HepG2 (cell line): ENCODE measurements around the gene TMIGD2. TPM values are rescaled to one million over a fixed set of nuclear protein-coding genes. Genes with fewer than 3 reads are reported as not detected.

Experiments
- ATAC-seq: fragments of 200-7000 bp; cut with Tn5 transposase; 3 replicates; pipeline ENCODE4 v1.9.1; 2020; ENCODE audit warnings: mild to moderate bottlenecking, moderate library complexity
- BruUV-seq: library from RNA; stranded (reverse); fragments of 400-500 nt; replicated peaks from 2 replicates; lab custom pipeline; 2021; lab: Mats Ljungman, UMichigan
- CTCF ChIA-PET: fragments of 300-600 bp; formaldehyde crosslinking; extraction: SDS; loops from one replicate; lab custom pipeline; 2021; ENCODE audit warnings: low total read pairs, inconsistent platforms, low intra/inter-chr PET ratio; lab: Yijun Ruan, JAX
- POLR2A ChIA-PET: fragments of 350-600 bp; sonication (Branson Sonifier 250); formaldehyde crosslinking; loops from one replicate; lab custom pipeline; 2020; ENCODE audit warnings: antibody characterized with exemption, inconsistent platforms; lab: Yijun Ruan, JAX
- DNase-seq: peaks from one replicate; pipeline ENCODE4 v3.0.0-alpha.2; 2015; ENCODE audit warnings: low spot score
- FAIRE-seq: peaks from 3 replicates; lab custom pipeline; 2011; peaks lifted over from hg19 to GRCh38; lab: Jason Lieb, UNC
- H2AFZ ChIP-seq: one replicate; pipeline ENCODE4 v1.6.1; 2011; ENCODE audit warnings: low read length, inconsistent platforms
- H3K27ac ChIP-seq: fragments of 300-600 bp; 3 replicates; pipeline ENCODE4 v1.8.0; 2011; ENCODE audit warnings: mixed run types, mild to moderate bottlenecking, mixed read lengths, low read length, inconsistent platforms; ENCODE audit not compliant: insufficient read depth; ENCODE audit errors: extremely low read length
- H3K27me3 ChIP-seq, 2 experiments: fragments of 200-600 bp in 1 of 2; 2 replicates in 1 of 2; 3 replicates in 1 of 2; pipeline versions ENCODE4 v1.6.0 to v1.8.0; 2011; ENCODE audit warnings: low read length in 2 of 2, mild to moderate bottlenecking in 2 of 2, moderate library complexity in 2 of 2, inconsistent platforms in 1 of 2; ENCODE audit not compliant: insufficient read depth in 2 of 2, control insufficient read depth in 1 of 2
- H3K36me3 ChIP-seq, 2 experiments: fragments of 200-600 bp in 1 of 2; replicated peaks in 1 of 2; 2 replicates in 1 of 2; 3 replicates in 1 of 2; pipeline versions ENCODE4 v1.5.1 to v1.8.0; 2011; ENCODE audit warnings: low read length in 2 of 2, inconsistent platforms in 1 of 2; ENCODE audit not compliant: insufficient read depth in 2 of 2, control insufficient read depth in 1 of 2
- H3K4me1 ChIP-seq: 2 replicates; pipeline ENCODE4 v1.5.1; 2012; ENCODE audit warnings: low read length, inconsistent platforms; ENCODE audit not compliant: insufficient read depth
- H3K4me2 ChIP-seq: 2 replicates; pipeline ENCODE4 v1.6.0; 2011; ENCODE audit warnings: low read depth, low read length, inconsistent platforms
- H3K4me3 ChIP-seq, 3 experiments: fragments of 200-600 bp in 1 of 3; sonication (generic), shearing (Covaris generic) in 1 of 3; replicated peaks in 1 of 3; 2 replicates each; pipeline ENCODE4 v1.5.1; 2011 to 2016; ENCODE audit warnings: low read length in 3 of 3, inconsistent platforms in 2 of 3, low read depth in 2 of 3, mild to moderate bottlenecking in 2 of 3, control low read depth in 1 of 3, mixed read lengths in 1 of 3; ENCODE audit not compliant: insufficient read depth in 1 of 3
- H3K79me2 ChIP-seq: one replicate; pipeline ENCODE4 v1.6.1; 2011; ENCODE audit warnings: low read length, inconsistent platforms; ENCODE audit not compliant: insufficient read depth
- H3K9ac ChIP-seq: 2 replicates; pipeline ENCODE4 v1.6.0; 2011; ENCODE audit warnings: mild to moderate bottlenecking, low read depth, low read length, inconsistent platforms; ENCODE audit not compliant: insufficient read depth
- H3K9me3 ChIP-seq: 2 replicates; pipeline ENCODE4 v1.5.1; 2012; ENCODE audit warnings: mild to moderate bottlenecking, low read length
- H4K20me1 ChIP-seq: 2 replicates; pipeline ENCODE4 v1.6.0; 2011; ENCODE audit warnings: inconsistent platforms, mild to moderate bottlenecking, low read length, moderate library complexity; ENCODE audit not compliant: insufficient read depth
- ATF5 ChIP-seq: sonication (generic); formaldehyde crosslinking; IDR thresholded peaks from 2 replicates; pipeline ENCODE4 v1.4.0; 2020; ENCODE audit warnings: mild to moderate bottlenecking, low read depth, missing genetic modification reagents
- CENPX ChIP-seq: sonication (generic); formaldehyde crosslinking; IDR thresholded peaks from 2 replicates; pipeline ENCODE4 v1.9.0; 2021; ENCODE audit warnings: mild to moderate bottlenecking, missing genetic modification reagents, moderate library complexity
- KLF13 ChIP-seq: sonication (generic); formaldehyde crosslinking; IDR thresholded peaks from 2 replicates; pipeline ENCODE4 v1.4.0; 2020; ENCODE audit warnings: mild to moderate bottlenecking, missing genetic modification reagents
- NFYC ChIP-seq: IDR thresholded peaks from 2 replicates; pipeline ENCODE4 v1.6.1; 2016; ENCODE audit warnings: missing genetic modification reagents, missing compliant biosample characterization
- NR2F2 ChIP-seq: IDR thresholded peaks from 2 replicates; pipeline ENCODE4 v1.6.1; 2012; ENCODE audit warnings: low read depth, inconsistent platforms, borderline replicate concordance
- NR2F6 ChIP-seq, 2 experiments: IDR thresholded peaks; 2 replicates each; pipeline ENCODE4 v1.6.1; 2016; ENCODE audit warnings: antibody characterized with exemption in 1 of 2, mild to moderate bottlenecking in 1 of 2
- PAXIP1 ChIP-seq: sonication (generic); formaldehyde crosslinking; conservative IDR thresholded peaks from 2 replicates; pipeline ENCODE4 v1.4.0; 2020; ENCODE audit warnings: mild to moderate bottlenecking, missing genetic modification reagents, moderate library complexity
- PCBP1 ChIP-seq: fragments of 200-400 bp; formaldehyde crosslinking; IDR thresholded peaks from 2 replicates; pipeline ENCODE4 v1.6.1; 2017; ENCODE audit warnings: mild to moderate bottlenecking, low read depth, low read length, borderline replicate concordance
- PHF21A ChIP-seq: sonication (generic); formaldehyde crosslinking; IDR thresholded peaks from 2 replicates; pipeline ENCODE4 v1.5.0; 2020; ENCODE audit warnings: mild to moderate bottlenecking, missing genetic modification reagents
- RFXANK ChIP-seq: IDR thresholded peaks from 2 replicates; pipeline ENCODE4 v1.6.1; 2016
- SRY ChIP-seq: sonication (generic); formaldehyde crosslinking; IDR thresholded peaks from 2 replicates; pipeline ENCODE4 v1.8.0; 2022; ENCODE audit warnings: mild to moderate bottlenecking, missing genetic modification reagents
- TARDBP ChIP-seq: sonication (generic); formaldehyde crosslinking; IDR thresholded peaks from 2 replicates; pipeline ENCODE4 v1.8.0; 2022; ENCODE audit warnings: mild to moderate bottlenecking, missing genetic modification reagents
- THAP11 ChIP-seq: IDR thresholded peaks from 2 replicates; pipeline ENCODE4 v1.6.1; 2016; ENCODE audit warnings: missing biosample characterization, missing genetic modification reagents
- ZNF253 ChIP-seq: sonication (generic); formaldehyde crosslinking; IDR thresholded peaks from 2 replicates; pipeline ENCODE4 v1.8.0; 2022; ENCODE audit warnings: mild to moderate bottlenecking, missing genetic modification reagents, borderline replicate concordance
- ZNF432 ChIP-seq: sonication (generic); formaldehyde crosslinking; IDR thresholded peaks from 2 replicates; pipeline ENCODE4 v1.5.0; 2020; ENCODE audit warnings: missing genetic modification reagents, mild to moderate bottlenecking, borderline replicate concordance
- ZNF770 ChIP-seq: sonication (generic); formaldehyde crosslinking; IDR thresholded peaks from 2 replicates; pipeline ENCODE4 v1.5.0; 2020; ENCODE audit warnings: mild to moderate bottlenecking, missing genetic modification reagents
- ZNF788 ChIP-seq: sonication (generic); formaldehyde crosslinking; IDR thresholded peaks from 2 replicates; pipeline ENCODE4 v1.5.0; 2020; ENCODE audit warnings: mild to moderate bottlenecking, missing genetic modification reagents, borderline replicate concordance
- ZSCAN12 ChIP-seq: sonication (generic); formaldehyde crosslinking; IDR thresholded peaks from 2 replicates; pipeline ENCODE4 v1.9.0; 2021; ENCODE audit warnings: mild to moderate bottlenecking, missing genetic modification reagents
- WGBS: methylation state at CpG from one replicate; pipeline ENCODE4 v1.1.6; 2017; ENCODE audit warnings: low lambda C conversion rate; 5-methylcytosine and 5-hydroxymethylcytosine counted together
- in situ Hi-C: cut with HindIII; loops from 2 replicates; pipeline ENCODE4 v1.10.0; 2017; ENCODE audit warnings: low pct_unique_long_range_greater_than_20kb; ENCODE audit not compliant: extremely low pct_ligation_motif_present
- intact Hi-C: fragments of 100-400 bp; cut with micrococcal nuclease; formaldehyde crosslinking; loops from one replicate; pipeline ENCODE4 v1.10.0; 2022; ENCODE audit not compliant: unreplicated experiment
- polyA plus RNA-seq, 8 experiments: library from polyadenylated mRNA; depleted of rRNA in 3 of 8; stranded (reverse) in 7 of 8; unstranded in 1 of 8; fragments of >200 nt; fragmentation: Illumina TruSeq in 4 of 8; extraction: Trizol in 4 of 8; gene quantifications; 2 replicates each; pipeline versions ENCODE4 v1.2.1 to v1.2.3, GENCODE V29; 2011 to 2016; ENCODE audit warnings: low read depth in 4 of 8, missing spikeins in 1 of 8, mixed read lengths in 1 of 8; ENCODE audit not compliant: insufficient read depth in 1 of 8
- total RNA-seq, 5 experiments: library from RNA; depleted of rRNA; stranded (reverse); fragments of >200 nt; fragmentation: Illumina TruSeq; extraction: Trizol; gene quantifications; 2 replicates each; pipeline ENCODE4 v1.2.3, GENCODE V29; 2016; ENCODE audit warnings: low read depth in 1 of 5

The TMIGD2 gene
- total and polyA plus RNA-seq, 2 of the 13 experiments (the other 11 are each of a cell fraction or from before 2014, with no cell fraction given): 0.11 to 1.0 TPM

- no TSS peak for BruUV-seq
- H3K4me3 ChIP-seq: peak overlapping the region; percentile 38 to 72 (median 47)
- no peak for TF ChIP-seq KLF13
- 0 out of 2 replicates have a peak, but pooled peaks have one; percentile 17 for TF ChIP-seq NR2F2
- peak; percentile 19; the same call in 1 of the 2 replicates for TF ChIP-seq ZNF788 (CRISPR knock-in tag)
- no peak for TF ChIP-seq PCBP1
- peak; percentile 37; the same call in 1 of the 2 replicates for TF ChIP-seq TARDBP (CRISPR knock-in tag)
- TF ChIP-seq CENPX: no peak
- no peak for TF ChIP-seq ZSCAN12 (CRISPR knock-in tag)
- no peak for TF ChIP-seq ATF5 (CRISPR knock-in tag)
- TF ChIP-seq PHF21A: peak; percentile 97
- TF ChIP-seq ZNF432 (CRISPR knock-in tag): no peak
- TF ChIP-seq NFYC (CRISPR knock-in tag): peak; percentile 90
- TF ChIP-seq NR2F6 (IDR thresholded peaks at IDR 0.05): peak; percentile 58
- no peak for TF ChIP-seq NR2F6 (CRISPR knock-in tag; IDR thresholded peaks at IDR 0.05)
- peak; percentile 57 for TF ChIP-seq PAXIP1 (CRISPR knock-in tag)
- TF ChIP-seq ZNF253 (CRISPR knock-in tag): no peak
- TF ChIP-seq THAP11 (CRISPR knock-in tag): peak; percentile 35; the same call in 1 of the 2 replicates
- peak; percentile 42; the same call in 1 of the 2 replicates for TF ChIP-seq ZNF770 (CRISPR knock-in tag)
- no peak for TF ChIP-seq RFXANK (CRISPR knock-in tag)
- TF ChIP-seq SRY (CRISPR knock-in tag): no peak
Observed at GRCh38 chr19:4284176-4284958, 17.8 kb downstream of the TMIGD2 start.

More at GRCh38 chr19:4284176-4284958, 17.8 kb downstream of the TMIGD2 start:
- Histone ChIP-seq H3K36me3 (no peaks in the 10 kb centered on the region), H3K27ac (no peak overlapping the region), H3K27me3 (peaks cover 0 to 29% of the 10 kb centered on the region in 2 experiments; a peak in 3 of 5 replicates), H2AFZ (peak overlapping the region; percentile 1), H3K4me1 (peaks cover 17% of the 10 kb centered on the region), H3K9ac (0 out of 2 replicates have a peak overlapping the region, but pooled peaks have one; percentile 9), H4K20me1 (no peaks in the 10 kb centered on the region), H3K79me2 (no peaks in the 10 kb centered on the region), H3K4me2 (peak overlapping the region; percentile 87), H3K9me3 (no peaks in the 10 kb centered on the region)
- ChIA-PET POLR2A (interaction anchor here (1.1 to 1.9 kb wide), 5 partner anchors 16 to 58 kb away, joined by 3 to 19 read pairs (median 4); partner anchors contain the start of genes MPND and YJU2), CTCF (no interaction called here)
- 3% methylated on average over 15 of the region's 20 CpGs for WGBS
- in situ Hi-C loops (no loop called here), intact Hi-C loops (no loop called here)
- FAIRE-seq: peak; percentile 93
- peak; percentile 98 for ATAC-seq
- DNase-seq: peak; percentile 81
